A549 (cell line): ENCODE results near the gene PIK3CD.

Experiments
- EP300 ChIP-seq, 2 experiments: fragments of >200 bp; sonication (Bioruptor Twin); formaldehyde crosslinking; IDR thresholded peaks; 2 replicates in 1 of 2; 3 replicates in 1 of 2; pipeline ENCODE4 v1.6.1; 2016 to 2017
- TF ChIP-seq, protein P1 (sequence below): fragments of >200 bp; sonication (Bioruptor Twin); formaldehyde crosslinking; IDR thresholded peaks from 3 replicates; pipeline ENCODE4 v1.5.1; 2016

- TF ChIP-seq, protein P1, sequence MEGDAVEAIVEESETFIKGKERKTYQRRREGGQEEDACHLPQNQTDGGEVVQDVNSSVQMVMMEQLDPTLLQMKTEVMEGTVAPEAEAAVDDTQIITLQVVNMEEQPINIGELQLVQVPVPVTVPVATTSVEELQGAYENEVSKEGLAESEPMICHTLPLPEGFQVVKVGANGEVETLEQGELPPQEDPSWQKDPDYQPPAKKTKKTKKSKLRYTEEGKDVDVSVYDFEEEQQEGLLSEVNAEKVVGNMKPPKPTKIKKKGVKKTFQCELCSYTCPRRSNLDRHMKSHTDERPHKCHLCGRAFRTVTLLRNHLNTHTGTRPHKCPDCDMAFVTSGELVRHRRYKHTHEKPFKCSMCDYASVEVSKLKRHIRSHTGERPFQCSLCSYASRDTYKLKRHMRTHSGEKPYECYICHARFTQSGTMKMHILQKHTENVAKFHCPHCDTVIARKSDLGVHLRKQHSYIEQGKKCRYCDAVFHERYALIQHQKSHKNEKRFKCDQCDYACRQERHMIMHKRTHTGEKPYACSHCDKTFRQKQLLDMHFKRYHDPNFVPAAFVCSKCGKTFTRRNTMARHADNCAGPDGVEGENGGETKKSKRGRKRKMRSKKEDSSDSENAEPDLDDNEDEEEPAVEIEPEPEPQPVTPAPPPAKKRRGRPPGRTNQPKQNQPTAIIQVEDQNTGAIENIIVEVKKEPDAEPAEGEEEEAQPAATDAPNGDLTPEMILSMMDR: no peak
- TF ChIP-seq EP300 (IDR thresholded peaks at IDR 0.05): no peak
Measured at GRCh38 chr1:9665193-9665592, 13.7 kb downstream of the PIK3CD start.
